ENCODE data around the gene HK1.

DNA sequence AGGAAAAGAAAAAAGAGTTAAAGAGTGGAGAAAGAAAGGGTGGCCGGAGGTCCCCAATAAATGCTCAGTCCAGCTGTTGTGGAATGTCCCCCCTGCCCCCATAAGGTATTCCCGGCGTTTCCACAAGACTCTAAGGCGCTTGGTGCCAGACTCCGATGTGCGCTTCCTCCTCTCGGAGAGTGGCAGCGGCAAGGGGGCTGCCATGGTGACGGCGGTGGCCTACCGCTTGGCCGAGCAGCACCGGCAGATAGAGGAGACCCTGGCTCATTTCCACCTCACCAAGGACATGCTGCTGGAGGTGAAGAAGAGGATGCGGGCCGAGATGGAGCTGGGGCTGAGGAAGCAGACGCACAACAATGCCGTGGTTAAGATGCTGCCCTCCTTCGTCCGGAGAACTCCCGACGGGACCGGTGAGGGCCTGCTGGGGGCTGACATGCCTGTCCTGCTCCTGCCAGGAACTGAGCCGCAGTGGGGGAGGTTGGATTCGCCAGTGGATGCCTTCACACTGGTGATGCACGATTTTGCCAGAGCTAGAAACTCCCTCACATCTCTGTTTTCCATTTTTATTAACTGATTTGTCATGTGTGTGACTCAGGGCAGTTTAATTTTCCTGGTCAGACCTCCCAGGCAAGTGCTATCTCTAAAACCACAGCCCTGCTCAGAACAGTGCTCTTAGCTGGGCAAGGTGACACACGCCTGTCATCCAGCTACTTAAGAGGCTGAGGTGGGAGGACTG is 104.3 kb downstream of the HK1 start:
- TF ChIP-seq, protein P1, sequence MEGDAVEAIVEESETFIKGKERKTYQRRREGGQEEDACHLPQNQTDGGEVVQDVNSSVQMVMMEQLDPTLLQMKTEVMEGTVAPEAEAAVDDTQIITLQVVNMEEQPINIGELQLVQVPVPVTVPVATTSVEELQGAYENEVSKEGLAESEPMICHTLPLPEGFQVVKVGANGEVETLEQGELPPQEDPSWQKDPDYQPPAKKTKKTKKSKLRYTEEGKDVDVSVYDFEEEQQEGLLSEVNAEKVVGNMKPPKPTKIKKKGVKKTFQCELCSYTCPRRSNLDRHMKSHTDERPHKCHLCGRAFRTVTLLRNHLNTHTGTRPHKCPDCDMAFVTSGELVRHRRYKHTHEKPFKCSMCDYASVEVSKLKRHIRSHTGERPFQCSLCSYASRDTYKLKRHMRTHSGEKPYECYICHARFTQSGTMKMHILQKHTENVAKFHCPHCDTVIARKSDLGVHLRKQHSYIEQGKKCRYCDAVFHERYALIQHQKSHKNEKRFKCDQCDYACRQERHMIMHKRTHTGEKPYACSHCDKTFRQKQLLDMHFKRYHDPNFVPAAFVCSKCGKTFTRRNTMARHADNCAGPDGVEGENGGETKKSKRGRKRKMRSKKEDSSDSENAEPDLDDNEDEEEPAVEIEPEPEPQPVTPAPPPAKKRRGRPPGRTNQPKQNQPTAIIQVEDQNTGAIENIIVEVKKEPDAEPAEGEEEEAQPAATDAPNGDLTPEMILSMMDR (IDR thresholded peaks at IDR 0.05) = no peak
- TF ChIP-seq POLR2A (IDR thresholded peaks at IDR 0.05) (no peak), POLR2AphosphoS5 (IDR thresholded peaks at IDR 0.05; ENCODE audit: insufficient read depth in 1 of 2, low read depth in 1 of 2) (peak; percentile 16 to 49)
